ENCODE measurements around the gene CNOT4. TPM values are rescaled to one million over a fixed set of nuclear protein-coding genes. Genes with fewer than 3 reads are reported as not detected.
"Not testable (repeated sequence)": the region's sequence is repeated elsewhere in the genome, so short reads cannot be mapped to it uniquely, and the experiment has no call there.

CNOT4 gene
- total RNA-seq, 1 experiment from 2014 or later = 15.3 TPM

DNA sequence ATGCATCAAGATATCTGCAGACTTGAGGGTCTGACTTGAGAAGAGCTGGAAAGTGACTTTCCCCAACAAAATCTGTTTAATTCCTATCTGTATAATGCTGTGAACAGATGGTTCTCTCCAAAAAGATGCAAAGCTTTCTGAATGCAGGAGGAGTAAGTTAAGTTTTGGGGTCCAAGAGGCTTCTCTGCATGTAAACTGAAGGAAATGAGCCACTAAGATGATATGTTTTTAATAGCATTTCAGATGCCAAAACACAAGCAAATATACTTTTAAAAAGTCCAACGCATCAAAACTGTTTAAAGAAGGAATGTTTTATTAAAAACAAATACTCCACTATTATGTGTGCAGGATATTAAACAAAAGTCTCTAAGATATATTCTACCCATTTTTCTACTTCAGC lies 139.2 kb downstream of the CNOT4 start:
- DNase-seq (ENCODE audit: extremely low read depth, low read depth) = no peak

DNA sequence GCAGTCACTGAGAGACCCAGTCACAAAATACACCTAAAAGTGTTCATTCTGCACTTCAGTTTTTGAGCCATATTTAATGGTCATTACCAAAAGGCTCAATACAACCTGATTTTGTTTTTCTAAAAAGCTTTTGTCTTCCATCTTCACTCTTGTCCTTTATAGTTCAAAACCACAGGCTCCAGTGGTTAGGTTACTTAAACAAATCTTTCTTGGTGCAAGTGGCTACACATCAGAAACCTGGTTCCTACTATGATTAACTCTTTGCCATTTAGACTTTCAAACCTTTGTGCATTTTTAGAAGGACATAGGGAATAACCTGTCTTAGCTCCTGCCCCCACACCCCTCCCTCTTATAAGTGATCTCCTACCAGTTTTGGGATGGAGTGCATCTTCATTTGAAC lies 140.5 kb downstream of the CNOT4 start:
- no peak for DNase-seq (ENCODE audit: extremely low read depth, low read depth)

DNA sequence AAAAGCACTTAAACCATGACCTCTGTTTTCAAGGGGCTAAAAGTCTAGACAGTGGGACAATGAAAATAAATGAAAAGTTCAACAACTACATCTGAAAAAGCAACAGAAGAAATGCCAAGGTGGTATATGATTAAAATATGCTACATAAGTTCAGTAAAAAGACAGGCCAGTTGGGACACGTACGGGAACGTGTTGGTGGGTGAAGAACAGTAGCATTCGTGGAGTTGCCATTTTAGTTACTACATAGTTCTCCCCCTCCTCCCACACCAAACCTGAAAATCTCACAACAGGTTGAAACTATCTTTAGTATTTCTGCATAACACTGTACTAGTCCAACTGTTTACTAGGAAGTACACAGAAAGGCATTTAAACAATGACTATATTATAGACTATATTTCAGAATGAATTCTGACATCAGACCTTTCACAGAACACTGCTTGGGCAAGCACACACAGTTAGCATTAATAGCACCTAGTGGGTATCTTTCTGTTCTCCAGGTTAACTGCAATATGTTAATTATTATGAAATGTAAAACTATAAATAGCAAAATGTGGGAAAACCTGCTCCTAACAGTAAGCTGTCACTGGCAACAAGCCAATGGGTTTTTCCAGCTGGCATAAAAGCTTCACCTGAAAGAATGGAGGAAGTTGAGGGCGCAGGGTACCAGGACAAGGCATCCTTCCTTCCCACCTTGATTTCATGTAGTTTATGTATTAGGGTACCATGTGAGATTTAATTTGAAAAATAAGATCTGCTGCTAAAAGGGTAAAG lies 141.3 kb downstream of the CNOT4 start:
- DNase-seq (ENCODE audit: extremely low read depth, low read depth) = no peak

DNA sequence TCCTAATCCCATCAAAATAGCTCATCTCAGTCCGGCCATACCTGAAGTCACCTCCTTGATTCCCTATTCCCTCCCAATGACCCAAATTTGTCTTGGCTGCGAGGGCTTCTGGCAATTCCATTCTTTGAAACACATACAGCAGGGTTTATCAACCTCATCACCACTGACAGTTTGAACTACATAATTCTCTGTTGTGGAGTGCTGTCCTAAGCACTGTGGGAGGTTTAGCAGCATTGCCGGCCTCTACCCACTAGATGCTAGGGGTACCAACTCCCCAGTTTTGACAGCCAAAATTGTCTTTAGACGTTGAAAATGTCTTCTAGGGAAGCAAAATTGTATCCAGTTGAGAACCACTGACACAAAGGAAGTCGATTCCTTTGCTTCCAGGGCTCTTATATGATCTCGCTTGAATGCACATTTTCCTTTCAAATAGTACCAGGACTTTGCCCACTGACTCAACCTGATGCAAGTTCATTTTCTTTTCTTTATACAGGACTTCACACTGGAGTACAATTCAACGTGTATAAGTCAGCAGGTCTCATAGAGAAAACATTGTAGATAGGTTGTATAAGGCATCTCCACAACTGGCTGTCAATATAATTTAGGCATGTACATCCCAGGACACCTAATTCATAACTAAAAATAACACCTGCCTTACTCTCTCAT lies 142.9 kb downstream of the CNOT4 start:
- DNase-seq (ENCODE audit: extremely low read depth, low read depth) = no peak

DNA sequence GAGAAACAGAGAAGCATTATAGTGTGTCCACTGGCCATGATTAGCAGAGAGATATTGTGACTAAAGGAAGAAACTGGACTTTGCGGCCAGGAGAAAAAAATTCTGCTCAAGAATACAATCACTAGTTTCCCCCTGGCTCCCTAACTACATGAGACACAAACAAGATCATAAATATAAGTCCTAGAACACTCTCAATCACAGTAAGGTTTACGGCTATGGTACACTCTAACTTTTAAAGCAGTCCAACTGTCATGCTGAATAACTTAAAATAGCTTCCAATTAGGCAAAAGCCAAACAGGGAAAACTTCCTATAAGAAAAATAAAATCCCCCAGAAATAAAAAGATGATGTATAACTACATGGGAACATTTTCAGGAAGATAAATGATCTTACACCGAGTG lies 144.2 kb downstream of the CNOT4 start:
- no peak for DNase-seq (ENCODE audit: extremely low read depth, low read depth)

DNA sequence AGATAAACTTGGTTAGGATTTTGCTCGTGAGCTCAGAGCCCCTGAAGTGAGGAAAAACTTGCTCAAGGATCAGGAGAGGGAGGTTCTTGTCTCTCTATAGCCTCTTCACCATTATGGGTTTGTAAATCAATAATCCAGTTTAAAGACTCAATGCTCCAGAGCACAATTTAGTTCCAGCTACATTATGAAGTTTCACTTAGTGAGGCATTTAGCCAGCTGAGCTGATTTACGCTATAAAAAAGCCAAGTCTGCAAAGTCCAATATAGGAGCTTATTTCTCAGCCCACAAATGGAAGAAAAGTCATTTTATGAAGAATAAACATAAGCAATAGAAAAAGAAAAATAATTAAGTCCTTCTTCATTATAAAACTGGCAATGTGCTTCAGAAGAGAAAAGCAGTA lies 145.7 kb downstream of the CNOT4 start:
- no peak for DNase-seq (ENCODE audit: extremely low read depth, low read depth)

DNA sequence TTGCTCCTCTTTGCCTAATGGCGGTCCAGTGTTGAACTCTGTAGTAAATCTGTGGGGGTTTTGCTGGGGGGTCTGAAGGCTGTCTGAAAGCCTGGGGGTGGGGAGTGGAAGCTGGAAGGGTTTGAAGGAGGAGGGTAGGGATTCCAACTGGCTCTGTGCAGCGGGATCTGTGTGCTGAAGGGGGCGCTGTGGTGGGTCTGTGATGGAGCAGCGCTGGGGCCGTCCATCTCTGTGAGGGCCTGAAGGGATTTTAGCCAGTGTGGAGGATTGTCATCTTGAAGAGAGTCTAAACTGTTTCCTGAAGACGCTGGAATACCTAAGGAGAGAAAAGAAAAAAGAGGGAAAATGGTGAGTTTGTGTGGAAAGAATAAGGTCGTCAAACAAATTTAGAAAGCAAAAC lies 147.0 kb downstream of the CNOT4 start:
- DNase-seq (ENCODE audit: extremely low read depth, low read depth) = no peak

DNA sequence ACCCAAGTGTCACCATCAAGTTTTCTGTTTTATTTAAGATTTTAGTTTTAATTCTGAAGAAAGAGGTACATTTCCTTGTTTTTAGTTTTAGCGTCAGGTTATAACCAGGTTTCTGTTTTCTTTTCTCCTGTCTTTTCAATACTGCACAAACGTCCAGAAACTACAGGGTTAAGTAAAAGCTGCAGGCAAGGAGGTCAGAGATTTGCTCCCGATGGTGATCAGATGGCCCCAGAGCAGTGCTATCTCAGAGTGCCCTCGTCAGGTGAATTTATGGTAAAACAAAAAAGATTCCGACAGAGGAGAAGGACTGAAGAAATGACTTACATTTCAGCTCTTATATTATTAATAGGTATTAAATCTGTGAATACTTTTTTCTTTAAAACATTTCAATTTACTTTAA lies 148.1 kb downstream of the CNOT4 start:
- DNase-seq (ENCODE audit: extremely low read depth, low read depth) = no peak

DNA sequence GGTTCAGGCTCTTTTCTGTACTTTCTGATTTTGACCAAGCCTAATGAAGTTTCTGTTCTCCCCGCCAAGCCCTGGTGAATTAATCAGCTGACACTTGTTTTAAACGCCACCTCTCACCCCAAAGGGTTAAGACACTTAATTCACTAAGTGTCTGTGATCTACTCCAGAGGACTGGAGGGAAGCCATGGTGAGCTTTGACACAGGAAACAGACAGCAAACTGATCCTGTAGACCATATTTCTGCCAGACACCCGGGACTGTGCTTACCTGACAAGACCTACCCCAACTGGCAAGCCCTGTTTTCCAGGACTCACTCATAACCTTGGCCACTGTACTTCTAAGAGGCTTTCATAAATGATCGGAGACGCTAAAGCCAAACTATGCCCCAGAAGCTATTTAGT lies 150.3 kb downstream of the CNOT4 start:
- DNase-seq (ENCODE audit: extremely low read depth, low read depth) = no peak

DNA sequence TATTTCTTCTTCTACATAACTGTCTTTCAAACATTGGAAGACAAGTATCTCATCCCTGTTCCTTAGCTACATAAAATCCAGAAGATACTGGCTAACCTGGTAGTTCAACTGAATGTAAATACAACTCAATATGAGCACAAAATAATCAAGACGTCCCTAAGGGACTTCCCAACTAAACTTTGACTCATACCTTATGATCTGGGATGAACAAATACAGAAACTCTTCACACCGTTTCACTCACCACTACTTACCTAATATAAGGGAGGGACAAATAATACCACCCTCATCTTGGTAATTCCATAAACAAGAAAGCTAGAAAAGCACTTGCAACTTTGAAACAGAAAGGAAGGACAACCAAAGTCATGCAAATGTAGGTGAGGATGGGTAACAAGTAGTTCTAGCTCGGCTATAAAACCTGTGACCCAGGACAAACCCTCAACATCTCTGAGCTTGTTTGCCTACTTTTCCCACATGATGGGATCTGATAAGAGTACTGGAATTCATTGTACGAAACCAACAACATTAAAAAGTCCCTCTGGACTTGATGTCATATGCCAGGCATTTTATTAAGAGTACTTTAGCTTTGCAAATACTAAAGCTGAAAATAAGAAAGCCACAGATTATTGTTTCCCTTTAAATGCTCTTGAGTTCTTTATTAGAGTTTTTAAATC lies 154.4 kb downstream of the CNOT4 start:
- DNase-seq (ENCODE audit: extremely low read depth, low read depth) = no peak

DNA sequence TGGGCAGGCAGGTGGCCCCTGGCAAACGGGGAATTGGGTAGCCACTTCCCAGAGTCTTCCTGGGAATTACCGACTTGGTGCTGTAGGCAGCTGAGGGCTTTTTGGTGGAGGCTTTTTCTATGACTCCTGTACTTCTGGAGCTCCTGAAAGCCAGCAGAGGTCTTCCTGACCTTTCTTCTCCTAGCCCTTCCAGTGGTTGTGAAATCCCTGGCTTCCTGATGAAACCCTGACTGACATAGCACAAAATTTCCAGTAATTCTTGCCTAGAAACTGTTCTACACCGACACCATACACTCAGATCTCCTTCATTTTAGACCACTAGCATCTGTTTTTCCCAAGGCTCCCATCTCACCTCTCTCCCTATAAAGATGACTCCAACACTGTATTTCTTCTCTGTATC lies 156.1 kb downstream of the CNOT4 start:
- DNase-seq (ENCODE audit: extremely low read depth, low read depth) = no peak

DNA sequence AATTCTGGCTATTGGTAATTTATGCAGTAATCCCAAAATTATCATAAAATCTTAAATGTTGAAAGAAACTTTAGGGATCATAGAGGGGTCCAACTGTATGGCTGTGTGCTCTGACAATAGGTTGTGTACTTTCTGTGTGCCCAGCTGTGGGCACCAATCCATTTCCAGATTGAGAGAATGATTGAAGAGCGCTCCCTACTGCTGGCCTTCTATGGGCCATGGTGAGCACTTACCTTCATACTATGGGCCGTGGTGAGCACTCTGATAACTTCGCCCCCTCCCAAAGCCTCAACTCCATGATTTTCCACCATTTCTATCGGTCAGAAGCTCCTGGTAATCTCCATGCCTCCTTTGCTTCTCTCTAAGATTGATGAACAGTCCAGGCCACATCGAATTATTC lies 157.6 kb downstream of the CNOT4 start:
- no peak for DNase-seq (ENCODE audit: extremely low read depth, low read depth)

DNA sequence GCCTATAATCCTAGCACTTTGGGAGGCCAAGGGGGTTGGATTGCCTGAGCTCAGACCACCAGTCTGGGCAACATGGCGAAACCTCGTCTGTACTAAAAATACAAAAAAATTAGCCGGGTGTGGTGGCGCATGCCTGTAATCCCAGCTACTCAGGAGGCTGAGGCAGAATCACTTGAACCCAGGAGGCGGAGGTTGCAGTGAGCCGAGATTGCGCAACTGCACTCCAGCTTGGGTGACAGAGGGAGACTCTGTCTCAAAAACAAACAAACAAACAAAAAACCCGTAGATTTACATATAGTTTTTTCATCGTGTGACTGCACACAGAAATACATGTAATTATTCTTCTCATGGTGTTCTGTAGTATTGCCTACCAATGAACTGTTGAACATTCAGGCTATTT lies 158.8 kb downstream of the CNOT4 start:
- not testable (repeated sequence) for DNase-seq (ENCODE audit: extremely low read depth, low read depth)

DNA sequence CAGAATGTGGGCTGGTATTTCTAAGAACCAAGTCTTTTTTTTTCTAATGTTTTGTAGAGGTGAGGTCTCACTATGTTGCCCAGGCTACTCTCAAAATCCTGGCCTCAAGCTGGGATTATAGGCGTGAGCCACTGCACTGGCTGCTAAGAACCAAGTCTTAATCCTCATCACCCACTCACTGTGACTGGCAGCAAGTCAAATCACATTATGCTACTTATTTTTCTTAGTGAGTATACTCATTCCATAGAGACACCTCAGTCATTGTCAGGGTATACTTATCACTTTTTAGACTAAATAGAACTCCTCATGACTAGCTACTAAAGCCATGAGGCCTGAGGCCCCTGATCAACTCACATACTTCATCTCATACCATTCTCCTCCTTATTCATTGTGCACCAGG lies 160.2 kb downstream of the CNOT4 start:
- DNase-seq (ENCODE audit: extremely low read depth, low read depth) = no peak

DNA sequence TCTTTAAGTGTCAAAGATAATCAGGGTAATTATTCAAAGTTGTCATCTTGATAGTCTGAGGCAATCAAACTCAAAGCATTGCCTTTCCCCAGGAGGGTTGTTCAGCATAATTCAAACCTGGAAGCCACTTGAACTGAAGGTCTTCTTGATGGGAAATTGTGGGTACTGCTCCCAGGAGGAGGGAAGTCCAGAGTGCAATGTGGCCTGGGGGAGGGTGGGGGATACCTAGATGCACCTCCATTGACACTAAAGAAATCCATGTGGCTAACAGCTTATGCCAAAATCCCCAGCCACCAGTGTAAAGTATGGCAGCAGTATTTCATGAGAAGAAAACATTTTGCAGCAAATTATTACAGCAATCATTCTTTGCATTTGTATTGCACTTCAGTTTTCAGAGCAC lies 161.4 kb downstream of the CNOT4 start:
- DNase-seq (ENCODE audit: extremely low read depth, low read depth) = no peak

DNA sequence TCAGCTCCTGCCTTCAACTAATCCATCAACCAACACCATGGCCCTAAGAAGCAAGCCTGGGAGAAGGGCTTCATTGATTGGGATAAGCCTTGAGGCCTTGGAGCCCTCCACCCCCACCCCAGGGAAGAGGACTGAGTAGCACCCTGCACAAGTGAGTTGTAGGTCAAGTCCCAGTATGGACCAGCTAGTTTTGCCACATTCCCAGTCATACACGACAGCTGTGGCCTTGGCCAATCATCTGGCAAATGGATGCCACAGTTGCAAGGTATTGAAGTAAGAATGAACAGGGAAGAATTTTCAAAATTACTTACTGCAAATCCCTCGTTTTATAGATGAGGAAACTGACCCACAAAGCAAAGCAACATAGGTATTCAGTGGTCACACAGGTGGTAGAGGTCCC lies 166.5 kb downstream of the CNOT4 start:
- no peak for DNase-seq (ENCODE audit: extremely low read depth, low read depth)

DNA sequence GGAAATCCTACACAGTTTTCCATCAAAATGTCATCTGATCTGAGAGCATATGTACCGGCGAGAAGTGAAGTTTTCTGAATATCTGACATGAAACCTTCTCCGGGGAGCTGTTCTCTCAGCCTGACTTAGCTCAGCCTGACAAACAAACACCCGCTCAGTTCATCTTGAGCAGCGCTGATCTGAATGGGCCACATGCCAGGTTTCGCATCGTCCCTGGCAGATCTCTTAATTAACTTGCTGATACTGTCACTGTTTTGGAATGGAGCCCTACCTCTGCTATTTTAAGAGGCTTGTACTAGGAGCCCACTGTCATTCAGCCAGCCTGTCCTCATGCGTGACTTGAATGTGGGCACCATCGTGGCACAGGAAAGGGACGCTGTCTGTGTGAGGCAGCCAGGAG lies 167.0 kb downstream of the CNOT4 start:
- DNase-seq (ENCODE audit: extremely low read depth, low read depth) = no peak

DNA sequence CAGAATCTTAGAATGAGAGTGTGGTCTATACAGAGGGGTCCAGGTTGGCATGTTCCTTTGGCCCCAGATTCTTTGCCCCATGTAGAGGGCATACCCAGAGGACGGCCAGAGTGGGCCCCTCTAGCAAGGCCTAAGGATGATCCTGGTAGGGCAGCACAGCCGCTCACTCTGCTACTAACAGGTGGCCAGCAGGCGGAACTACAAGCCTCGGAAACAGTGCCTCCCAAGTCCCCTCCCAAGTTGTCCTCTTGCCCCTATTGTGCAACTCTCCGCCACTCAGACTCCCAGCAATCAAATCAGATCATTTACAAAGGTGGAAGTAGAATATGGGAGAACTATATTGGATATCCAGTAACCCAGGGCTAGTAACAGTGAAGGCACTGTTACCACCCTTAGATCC lies 168.9 kb downstream of the CNOT4 start:
- DNase-seq (ENCODE audit: extremely low read depth, low read depth) = no peak

DNA sequence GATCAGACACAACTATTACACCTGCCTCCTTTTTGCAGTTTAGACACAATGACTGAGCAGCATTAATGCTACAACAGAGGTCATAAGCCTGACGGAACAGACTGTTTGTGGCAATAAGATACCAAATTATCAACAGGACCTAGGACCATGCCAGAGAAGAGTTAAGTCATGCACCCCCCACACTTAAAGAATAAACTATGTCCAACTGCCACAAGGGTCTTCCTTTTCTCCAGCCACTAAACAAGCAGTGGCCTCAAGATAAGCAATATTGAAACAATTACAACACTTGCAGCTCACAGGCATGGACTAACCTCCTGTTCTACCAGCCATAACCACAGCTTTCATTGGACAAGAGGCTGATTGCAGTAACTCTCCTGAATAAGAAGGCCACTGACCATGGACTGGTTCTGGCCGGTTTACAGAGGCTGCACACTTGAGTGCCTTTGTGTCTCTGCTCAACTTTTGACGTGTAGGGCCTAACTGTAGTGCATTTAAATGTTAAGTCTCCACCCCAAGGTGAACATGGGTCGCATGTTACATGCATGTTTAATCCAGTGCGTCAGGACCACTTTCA lies 171.8 kb downstream of the CNOT4 start:
- DNase-seq (ENCODE audit: extremely low read depth, low read depth) = no peak

DNA sequence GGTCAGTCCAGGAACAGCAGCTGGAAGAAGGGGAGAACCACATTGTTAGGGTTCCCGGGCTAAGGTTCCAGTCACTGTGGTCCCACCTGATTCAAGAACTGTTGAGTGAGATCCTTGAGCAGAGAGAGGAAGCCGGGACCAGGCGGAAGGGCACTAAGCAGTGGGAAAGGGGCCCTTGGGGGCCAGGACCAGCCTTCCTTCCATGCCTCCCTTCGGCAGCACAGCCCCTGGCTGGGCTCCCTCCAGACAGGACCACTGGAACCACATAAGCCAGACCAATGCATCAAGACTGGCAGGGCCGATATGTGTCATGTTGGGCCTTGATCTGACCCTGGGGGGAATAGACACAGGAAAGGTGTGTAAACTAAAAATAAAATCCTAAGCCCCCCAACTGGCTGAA lies 172.4 kb downstream of the CNOT4 start:
- DNase-seq (ENCODE audit: extremely low read depth, low read depth) = no peak

DNA sequence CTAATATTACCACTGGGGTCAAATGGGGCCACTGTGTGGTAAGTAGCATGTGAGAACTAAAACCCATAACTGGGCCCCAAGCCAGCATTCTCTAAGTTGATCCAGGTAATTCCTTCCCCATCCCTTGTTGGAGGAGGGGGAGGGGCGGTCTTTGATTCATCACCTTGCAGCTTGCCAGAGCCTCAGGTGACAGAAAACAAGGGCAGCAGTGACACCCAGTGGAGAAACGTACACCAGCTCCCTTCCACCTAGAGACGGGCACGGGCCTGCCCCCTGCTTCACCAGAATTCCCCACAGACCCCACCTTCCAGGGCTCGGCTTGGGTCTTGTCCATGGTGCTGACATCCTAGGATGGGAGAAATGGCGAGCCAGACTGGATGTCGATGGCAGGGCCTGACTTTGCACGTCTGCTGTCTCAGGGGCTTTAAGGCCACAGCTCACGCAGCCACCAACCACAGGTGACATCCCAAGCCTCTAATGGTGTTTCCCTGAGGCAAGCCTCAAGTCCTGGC lies 174.2 kb downstream of the CNOT4 start:
- DNase-seq (ENCODE audit: extremely low read depth, low read depth) = peak; percentile 32
